Measurements from ENCODE around the gene PRAMEF13.
"Not testable (repeated sequence)": the region's sequence is repeated elsewhere in the genome, so short reads cannot be mapped to it uniquely, and the experiment has no call there.

PRAMEF13 gene

GRCh38 chr1:13201309-13201708 is at the start of gene PRAMEF13:
PRAMEF13 (minus strand) TSS chr1:13201409; CDS start chr1:13199589, 1,820 bp downstream.
- not testable (repeated sequence) for DNase-seq

GRCh38 chr1:13247122-13247521 is 45.9 kb upstream of the PRAMEF13 start:
- DNase-seq = not testable (repeated sequence)

- DNase-seq = not testable (repeated sequence)
Observed at GRCh38 chr1:13246554-13246871, 45.3 kb upstream of the PRAMEF13 start.

- not testable (repeated sequence) for DNase-seq
Observed at GRCh38 chr1:13245841-13246553, 44.8 kb upstream of the PRAMEF13 start.

- not testable (repeated sequence) for DNase-seq
Observed at GRCh38 chr1:13243536-13244263, 42.5 kb upstream of the PRAMEF13 start.

- not testable (repeated sequence) for DNase-seq
Observed at GRCh38 chr1:13239633-13240032, 38.4 kb upstream of the PRAMEF13 start.

- not testable (repeated sequence) for DNase-seq
Observed at GRCh38 chr1:13237572-13237971, 36.4 kb upstream of the PRAMEF13 start.

- not testable (repeated sequence) for DNase-seq
Observed at GRCh38 chr1:13234057-13234456, 32.8 kb upstream of the PRAMEF13 start.

GRCh38 chr1:13232056-13232455 is 30.8 kb upstream of the PRAMEF13 start:
- DNase-seq = not testable (repeated sequence)

GRCh38 chr1:13231061-13231750 is 30.0 kb upstream of the PRAMEF13 start:
- not testable (repeated sequence) for DNase-seq

- DNase-seq = not testable (repeated sequence)
Observed at GRCh38 chr1:13230601-13231000, 29.4 kb upstream of the PRAMEF13 start.

- not testable (repeated sequence) for DNase-seq
Observed at GRCh38 chr1:13230096-13230495, 28.9 kb upstream of the PRAMEF13 start.

GRCh38 chr1:13228343-13228781 is 27.2 kb upstream of the PRAMEF13 start:
- DNase-seq = no peak

- not testable (repeated sequence) for DNase-seq
Observed at GRCh38 chr1:13227271-13228055, 26.3 kb upstream of the PRAMEF13 start.

GRCh38 chr1:13225675-13226204 is 24.5 kb upstream of the PRAMEF13 start, which contains the start of gene PRAMEF18:
PRAMEF18 (minus strand) TSS chr1:13226154; CDS start chr1:13226106, 48 bp downstream.
- not testable (repeated sequence) for DNase-seq

- no peak for DNase-seq
Observed at GRCh38 chr1:13224480-13225060, 23.4 kb upstream of the PRAMEF13 start.

GRCh38 chr1:13222788-13223187 is 21.6 kb upstream of the PRAMEF13 start:
- not testable (repeated sequence) for DNase-seq

- DNase-seq = not testable (repeated sequence)
Observed at GRCh38 chr1:13219203-13219602, 18.0 kb upstream of the PRAMEF13 start.

GRCh38 chr1:13216619-13217018 is 15.4 kb upstream of the PRAMEF13 start:
- DNase-seq = not testable (repeated sequence)

GRCh38 chr1:13208712-13209111 is 7.5 kb upstream of the PRAMEF13 start:
- DNase-seq = not testable (repeated sequence)

- DNase-seq = not testable (repeated sequence)
Observed at GRCh38 chr1:13171548-13171947, 29.7 kb downstream of the PRAMEF13 start, which contains the start of gene PRAMEF9. PRAMEF9 (plus strand) TSS chr1:13171848; CDS start chr1:13175281, 3,433 bp downstream.

- not testable (repeated sequence) for DNase-seq
Observed at GRCh38 chr1:13165531-13165930, 35.7 kb downstream of the PRAMEF13 start, which contains the start of gene HNRNPCL4. HNRNPCL4 (minus strand) TSS chr1:13165631; CDS start chr1:13165467, 164 bp downstream.

All from retina (tissue), 1 donor.